Heart right ventricle (tissue), 16 donors: ENCODE measurements around the gene SKAP1. TPM values are rescaled to one million over a fixed set of nuclear protein-coding genes. Genes with fewer than 3 reads are reported as not detected.
A peak's percentile ranks its signal among the peaks of the same experiment; 100 is the strongest.

Source experiments
- ATAC-seq, 8 donors: fragments of 200-7000 bp; cut with Tn5 transposase; one replicate each; pipeline ENCODE4 v1.9.1; 2020; ENCODE audit warnings: mild to moderate bottlenecking in 8 of 8, moderate library complexity in 8 of 8, moderate number of reproducible peaks in 1 of 8
- DNase-seq, 2 donors: peaks; one replicate each; pipeline ENCODE4 v3.0.0-alpha.2; 2020
- H3K27ac ChIP-seq, 10 donors: fragments of 200-600 bp; sonication (generic) in 2 of 10; one replicate each; pipeline versions ENCODE4 v1.5.0 to v1.8.0; 2020 to 2022; ENCODE audit warnings: mild to moderate bottlenecking in 3 of 10
- H3K27me3 ChIP-seq, 7 donors: fragments of 200-600 bp; one replicate each; pipeline ENCODE4 v1.8.0; 2021 to 2022; ENCODE audit warnings: mild to moderate bottlenecking in 2 of 7
- H3K36me3 ChIP-seq, 9 donors: fragments of 200-600 bp; sonication (generic) in 1 of 9; one replicate each; pipeline versions ENCODE4 v1.5.0 to v1.8.0; 2020 to 2022; ENCODE audit warnings: mild to moderate bottlenecking in 2 of 9
- H3K4me1 ChIP-seq, 9 donors: fragments of 200-600 bp; sonication (generic) in 1 of 9; one replicate each; pipeline versions ENCODE4 v1.5.0 to v1.8.0; 2020 to 2022; ENCODE audit warnings: mild to moderate bottlenecking in 4 of 9
- H3K4me3 ChIP-seq, 10 donors: fragments of 200-600 bp; sonication (generic) in 2 of 10; one replicate each; pipeline versions ENCODE4 v1.5.0 to v1.8.0; 2020 to 2022; ENCODE audit warnings: mild to moderate bottlenecking in 7 of 10, moderate library complexity in 2 of 10
- H3K9me3 ChIP-seq, 11 donors: fragments of 200-600 bp in 10 of 11; sonication (generic) in 2 of 11; one replicate each; pipeline versions ENCODE4 v1.5.0 to v1.8.0; 2013 to 2022; ENCODE audit warnings: mild to moderate bottlenecking in 2 of 11, control low read depth in 1 of 11, moderate library complexity in 1 of 11
- CTCF ChIP-seq, 9 donors: fragments of 200-600 bp; sonication (generic) in 2 of 9; IDR thresholded peaks; one replicate each; pipeline versions ENCODE4 v1.5.0 to v1.8.0; 2021 to 2022; ENCODE audit warnings: antibody characterized with exemption in 9 of 9, mild to moderate bottlenecking in 5 of 9, moderate library complexity in 1 of 9
- WGBS, 2 donors: extraction: QIAGEN DNeasy Blood & Tissue Kit; methylation state at CpG; one replicate each; pipeline ENCODE4 v1.1.7; 2013; ENCODE audit warnings: inconsistent platforms in 1 of 2; 5-methylcytosine and 5-hydroxymethylcytosine counted together
- intact Hi-C, 10 donors: fragments of 100-400 bp; cut with DNase I; formaldehyde crosslinking; loops; one replicate each; pipeline versions ENCODE4 v1.11.1 to v1.14.2; 2022
- polyA plus RNA-seq, 2 donors: library from polyadenylated mRNA; stranded (reverse); fragments of 200-250 nt; gene quantifications; one replicate each; pipeline ENCODE4 v1.2.3, GENCODE V29; 2013
- total RNA-seq, 10 donors: library from RNA; stranded (reverse); fragmentation: NEBNext Ultra II Directional in 3 of 10; extraction: Animal tissue kit (Norgen Biotek cat#: 25700) in 3 of 10; gene quantifications; one replicate each; pipeline versions ENCODE4 v1.2.1 to v1.2.4, GENCODE V29; 2021 to 2023
- donor health status: Arrhythmogenic right ventricular cardiomyopathy.
- donor health status: ischemic (EF 13 %, LVEDD 7.1; RV severe dilation, severe dysfunction).
- donor health status: healthy with polysubstance abuse.
- donor health status: DM: no; HTN: yes; CAD: no.
- donor health status: DM: no; HTN: no; CAD: no.
- donor health status: ischemic (EF 25% LVEDD 6.9; RV normal size, moderate dysfunction).
- donor health status: ischemic (EF 25% LVEDD 5.7; RV mildly dilated, moderate dysfunction).
- donor health status: healthy.
- donor health status: DM: yes; HTN: yes; CAD: no.
- donor health status: Ischemic cardiomyopathy.
- donor health status: ischemic (EF 35%, LVEDD 5.7; RV mildly dilated, moderate dysfunction).
- donor health status: nonischemic (EF 11% LVEDD 7.7; RV severe dilation, severe dysfunction).
- donor health status: DM: yes; HTN: yes; CAD: no.
- donor health status: PGD.
- donor health status: ischemic (EF 29% LVEDD 5.4; RV normal size, mild dysfunction).
- donor health status: nonischemic (EF 23%, LVEDD 6.1; RV moderate dilation, normal function).

Gene SKAP1
- total and polyA plus RNA-seq, 12 donors: 0.33 to 1.7 (median 0.75) TPM; not detected in 5

- peak within 1 kb of the TSS; percentile 54 to 91 (median 80) for H3K4me3 ChIP-seq
- 0 to 1% methylated on average over 64 of the region's 64 CpGs for WGBS, 2 donors
- DNase-seq (peak; percentile 91), ATAC-seq (peak; percentile 97 to 99 (median 98))
- H3K27ac ChIP-seq: peak within 1 kb of the TSS; percentile 80 to 97 (median 93)
- H3K36me3 ChIP-seq: peaks cover 0 to 8% (median 0%) of the 10 kb centered on the region in 9 donors
- TF ChIP-seq CTCF (IDR thresholded peaks at IDR 0.05): peak in 5 of 9 donors; percentile 4 to 51 (median 24)
- no peaks in the 10 kb centered on the region for H3K27me3 ChIP-seq
- H3K9me3 ChIP-seq: peaks cover 0 to 5% (median 0%) of the 10 kb centered on the region in 11 donors
- H3K4me1 ChIP-seq: peaks cover 0 to 64% (median 30%) of the 10 kb centered on the region in 9 donors
- intact Hi-C loops: loop anchor here in 2 of 10 donors (1.0 to 10.0 kb wide), 4 partner anchors 33 to 273 kb away; partner anchors contain the start of genes LRRC46 (in 1 of the 2) and MRPL10 (in 1 of the 2)
Observed at GRCh38 chr17:48107137-48108055, 322.6 kb downstream of the SKAP1 start, which contains the start of gene SNX11. SNX11 (plus strand) TSS chr17:48107766; CDS start chr17:48112044, 4,278 bp downstream.

- peaks cover 0 to 5% (median 0%) of the 10 kb centered on the region in 11 donors for H3K9me3 ChIP-seq
- ATAC-seq (peak in 1 of 8 donors; percentile 2), DNase-seq (no peak)
- intact Hi-C loops: loop anchor here in 2 of 10 donors (1.0 to 10.0 kb wide), 4 partner anchors 32 to 272 kb away; partner anchors contain the start of genes LRRC46 (in 1 of the 2) and MRPL10 (in 1 of the 2)
- H3K27ac ChIP-seq: peak overlapping the region; percentile 80 to 97 (median 93)
- 43 to 44% methylated on average over 13 of the region's 13 CpGs for WGBS, 2 donors
- peaks cover 0 to 61% (median 30%) of the 10 kb centered on the region in 9 donors for H3K4me1 ChIP-seq
- H3K36me3 ChIP-seq: peaks cover 0 to 2% (median 0%) of the 10 kb centered on the region in 9 donors
- no peak for TF ChIP-seq CTCF (IDR thresholded peaks at IDR 0.05)
- no peaks in the 10 kb centered on the region for H3K27me3 ChIP-seq
- peak overlapping the region; percentile 54 to 91 (median 80) for H3K4me3 ChIP-seq
Observed at GRCh38 chr17:48106802-48107136, 323.2 kb downstream of the SKAP1 start.

- intact Hi-C loops: loop anchor here in 1 of 10 donors (10.0 kb wide), 1 partner anchor 270 kb away; the partner anchor contains the start of genes LRRC46 and MRPL10
- WGBS, 2 donors: 90 to 92% methylated on average over 7 of the region's 7 CpGs
- ATAC-seq (no peak), DNase-seq (no peak)
- Histone ChIP-seq H3K4me3 (no peak overlapping the region), H3K27ac (no peak overlapping the region), H3K4me1 (peaks cover 0 to 52% (median 23%) of the 10 kb centered on the region in 9 donors), H3K36me3 (no peaks in the 10 kb centered on the region), H3K9me3 (peaks cover 0 to 5% (median 0%) of the 10 kb centered on the region in 11 donors), H3K27me3 (no peaks in the 10 kb centered on the region)
- no peak for TF ChIP-seq CTCF (IDR thresholded peaks at IDR 0.05)
Observed at GRCh38 chr17:48104440-48104839, 325.6 kb downstream of the SKAP1 start.
